GM21515 (cell line): ENCODE data around the gene OCA2.

ENCODE experiments used
- ATAC-seq: cut with Tn5 transposase; IDR thresholded peaks from one replicate; pipeline ENCODE4 v1.9.1; 2021; ENCODE audit not compliant: unreplicated experiment

The OCA2 gene

GRCh38 chr15:28105793-28106192 is 6.7 kb upstream of the OCA2 start:
- no peak for ATAC-seq

- ATAC-seq = no peak
Measured at GRCh38 chr15:28105224-28105791, 6.2 kb upstream of the OCA2 start.

GRCh38 chr15:28104326-28104725 is 5.2 kb upstream of the OCA2 start:
- ATAC-seq = no peak

GRCh38 chr15:28103831-28104230 is 4.7 kb upstream of the OCA2 start:
- no peak for ATAC-seq

GRCh38 chr15:28101983-28102441 is 2.9 kb upstream of the OCA2 start:
- ATAC-seq = no peak

GRCh38 chr15:28101201-28101600 is 2.1 kb upstream of the OCA2 start:
- no peak for ATAC-seq

GRCh38 chr15:28100516-28101195 is 1.5 kb upstream of the OCA2 start:
- no peak for ATAC-seq

GRCh38 chr15:28099555-28100140 is 533 bp upstream of the OCA2 start:
- ATAC-seq = no peak

GRCh38 chr15:28098360-28098765 is 752 bp downstream of the OCA2 start:
- ATAC-seq = no peak

- no peak for ATAC-seq
Measured at GRCh38 chr15:28097656-28098359, 1.3 kb downstream of the OCA2 start.

- no peak for ATAC-seq
Measured at GRCh38 chr15:28096670-28097431, 2.3 kb downstream of the OCA2 start.

- ATAC-seq = peak; percentile 9
Measured at GRCh38 chr15:28096411-28096669, 2.8 kb downstream of the OCA2 start.

- no peak for ATAC-seq
Measured at GRCh38 chr15:28094732-28095521, 4.2 kb downstream of the OCA2 start.

- ATAC-seq = no peak
Measured at GRCh38 chr15:28093752-28094535, 5.2 kb downstream of the OCA2 start.

GRCh38 chr15:28091313-28091712 is 7.8 kb downstream of the OCA2 start:
- ATAC-seq = no peak

- ATAC-seq = peak; percentile 99
Measured at GRCh38 chr15:28086175-28086703, 12.9 kb downstream of the OCA2 start.

- peak; percentile 26 for ATAC-seq
Measured at GRCh38 chr15:28085489-28086174, 13.5 kb downstream of the OCA2 start.

- no peak for ATAC-seq
Measured at GRCh38 chr15:28084547-28084946, 14.6 kb downstream of the OCA2 start.
